Activated naive CD4-positive, alpha-beta T cell treated with anti-CD3 and anti-CD28 coated beads for 36 hours (primary cell): ENCODE results near the gene RNF215. TPM values are rescaled to one million over a fixed set of nuclear protein-coding genes. Genes with fewer than 3 reads are reported as not detected.

Experiments used
- CTCF ChIA-PET: fragments of 350-600 bp; sonication (Branson Sonifier 250); formaldehyde crosslinking; loops from one replicate; lab custom pipeline; 2021; ENCODE audit warnings: antibody characterized with exemption; lab: Charles Lee
- DNase-seq: peaks from one replicate; pipeline ENCODE4 v3.0.0-alpha.2; 2020
- H3K27ac Mint-ChIP-seq: one replicate; pipeline ENCODE4 v1.8.0; 2021; ENCODE audit warnings: mild to moderate bottlenecking, mixed read lengths
- H3K27me3 Mint-ChIP-seq: one replicate; pipeline ENCODE4 v1.8.0; 2021; ENCODE audit warnings: low read depth, mixed read lengths
- H3K36me3 Mint-ChIP-seq: one replicate; pipeline ENCODE4 v1.8.0; 2021; ENCODE audit warnings: low read depth, mixed read lengths
- H3K4me1 Mint-ChIP-seq: one replicate; pipeline ENCODE4 v1.8.0; 2021; ENCODE audit warnings: low read depth, mixed read lengths
- H3K4me3 Mint-ChIP-seq: one replicate; pipeline ENCODE4 v1.8.0; 2021; ENCODE audit warnings: mild to moderate bottlenecking, moderate library complexity, mixed read lengths
- H3K9me3 Mint-ChIP-seq: one replicate; pipeline ENCODE4 v1.8.0; 2021; ENCODE audit warnings: mixed read lengths
- intact Hi-C: fragments of 100-400 bp; cut with micrococcal nuclease; formaldehyde crosslinking; loops from one replicate; pipeline ENCODE4 v1.15.1; 2023
- total RNA-seq, 2 experiments: library from RNA; stranded (reverse); gene quantifications; one replicate each; pipeline ENCODE4 v1.2.3, GENCODE V29; 2021

The RNF215 gene
- total RNA-seq, 2 experiments from 2014 or later = 2.8 to 3.9 TPM

DNA sequence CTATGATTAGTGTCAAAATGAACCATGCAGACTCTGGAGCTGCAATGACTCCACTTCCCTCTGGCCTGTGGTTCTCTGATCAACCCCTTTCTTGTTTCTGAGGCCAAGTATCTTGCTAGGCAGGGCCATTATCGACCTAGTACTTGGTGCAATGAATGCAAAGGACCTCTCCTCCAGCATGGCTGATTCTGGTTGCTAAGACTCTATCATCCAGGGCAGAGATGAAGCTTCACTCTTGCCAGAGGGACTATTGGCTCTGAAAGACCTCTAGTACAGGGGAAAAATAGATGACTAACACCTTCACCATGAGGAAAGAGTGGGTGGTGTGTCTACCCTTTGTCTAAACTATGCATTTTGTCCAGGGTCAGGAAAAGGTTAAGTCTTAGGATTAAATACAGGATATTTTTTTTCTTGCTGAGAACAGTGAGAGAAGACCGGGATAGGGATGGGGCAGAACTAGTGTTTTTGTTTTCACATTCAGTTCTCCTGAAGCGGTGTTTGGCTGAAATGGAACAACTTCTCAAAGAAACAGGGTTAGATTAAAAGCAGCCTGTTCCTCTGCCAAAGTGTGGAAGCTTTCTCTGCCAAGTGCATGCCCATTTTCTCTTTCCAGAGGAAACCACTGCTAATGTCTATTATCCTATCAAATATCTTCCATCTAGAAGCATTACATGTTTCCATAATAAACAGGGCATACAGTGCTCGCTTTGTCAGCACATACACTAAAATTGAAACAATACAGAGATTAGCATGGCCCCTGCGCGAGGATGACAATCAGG, 33.3 kb upstream of the RNF215 start:
- DNase-seq = no peak

DNA sequence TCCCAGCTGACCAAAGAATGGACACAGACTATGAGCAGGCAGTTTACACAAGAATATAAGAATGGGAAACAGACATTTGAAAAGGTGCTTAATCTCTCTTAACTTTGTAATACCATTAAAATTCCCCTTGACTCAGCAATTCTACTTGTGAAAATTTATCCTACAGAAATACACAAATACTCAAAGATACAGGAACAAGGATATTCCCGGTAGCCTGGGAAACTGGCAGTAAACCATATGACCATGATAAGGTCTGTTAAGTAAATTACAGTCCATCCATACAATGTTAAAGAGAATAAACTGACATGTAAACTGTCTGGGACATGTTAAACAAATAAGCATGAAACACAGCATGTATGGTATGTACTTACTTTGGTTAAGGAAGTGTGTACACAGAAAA, 29.6 kb upstream of the RNF215 start:
- CTCF ChIA-PET = no interaction called here
- no peak for DNase-seq
- no peaks in the 10 kb centered on the region for H3K9me3 Mint-ChIP-seq
- H3K4me1 Mint-ChIP-seq = peaks cover 53% of the 10 kb centered on the region
- H3K4me3 Mint-ChIP-seq = no peak overlapping the region
- no peak overlapping the region for H3K27ac Mint-ChIP-seq
- no peaks in the 10 kb centered on the region for H3K27me3 Mint-ChIP-seq
- H3K36me3 Mint-ChIP-seq = peaks cover 51% of the 10 kb centered on the region
- intact Hi-C loops = no loop called here

More for the DNA sequence above, 33.3 kb upstream of the RNF215 start:
- Mint-ChIP-seq H3K4me3 (no peak overlapping the region), H3K27ac (peak overlapping the region; percentile 37), H3K4me1 (peaks cover 44% of the 10 kb centered on the region), H3K9me3 (no peaks in the 10 kb centered on the region), H3K36me3 (peaks cover 45% of the 10 kb centered on the region), H3K27me3 (no peaks in the 10 kb centered on the region)
- intact Hi-C loops = no loop called here
- CTCF ChIA-PET = no interaction called here

DNA sequence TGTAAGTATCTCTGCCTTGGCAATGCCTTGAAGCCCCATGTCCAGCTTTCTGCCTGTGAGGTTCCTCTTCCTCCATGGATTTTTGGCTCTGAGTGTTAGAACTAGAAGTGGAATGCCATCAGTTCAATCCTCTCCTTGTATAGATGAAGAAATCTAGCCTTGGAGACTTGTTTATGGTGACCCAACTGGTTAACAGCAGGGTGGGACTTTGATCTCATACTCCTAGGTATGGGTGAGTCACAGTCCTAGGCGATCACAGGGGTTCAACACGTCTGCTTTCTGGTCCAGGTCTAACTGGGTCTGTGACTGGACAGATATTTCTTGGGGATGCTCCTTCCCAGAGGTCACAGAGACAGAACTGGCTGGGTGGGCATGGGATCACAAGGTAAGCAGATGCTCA, 29.2 kb upstream of the RNF215 start:
- Mint-ChIP-seq H3K27ac (no peak overlapping the region), H3K36me3 (peaks cover 53% of the 10 kb centered on the region)
- CTCF ChIA-PET = no interaction called here

DNA sequence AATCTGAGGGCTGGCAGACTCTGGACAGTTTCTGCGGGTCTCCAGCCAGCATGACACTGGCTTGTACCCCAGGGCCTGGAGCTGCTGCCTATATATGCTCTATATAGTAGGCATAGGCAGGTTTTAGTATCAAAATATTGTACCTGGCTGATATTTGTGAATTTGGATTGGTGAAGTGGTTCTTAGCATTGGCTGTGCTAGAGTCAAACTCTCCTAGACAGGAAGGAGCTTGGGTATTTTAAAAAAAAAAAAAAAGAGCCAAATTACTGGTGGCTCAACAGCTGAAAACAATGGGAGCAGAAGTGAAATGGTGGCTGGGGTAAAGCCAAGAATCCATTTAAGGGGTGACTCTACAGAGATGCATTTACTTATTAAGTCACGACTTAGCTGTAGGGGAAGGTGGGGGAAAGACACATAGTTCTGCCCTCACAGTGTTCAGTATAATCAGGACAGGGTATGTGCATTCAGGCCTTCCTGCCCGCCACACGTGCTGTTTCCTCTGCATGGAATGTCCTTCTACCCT, 27.4 kb upstream of the RNF215 start:
- no peak overlapping the region for H3K4me3 Mint-ChIP-seq
- H3K4me1 Mint-ChIP-seq = peaks cover 36% of the 10 kb centered on the region
- CTCF ChIA-PET = interaction anchor here (0.7 to 1.2 kb wide), 4 partner anchors 8 to 23 kb away, joined by 3 to 5 read pairs (median 3); no protein-coding TSS in a partner anchor
- DNase-seq = no peak
- H3K36me3 Mint-ChIP-seq = peaks cover 47% of the 10 kb centered on the region
- intact Hi-C loops = no loop called here
- no peaks in the 10 kb centered on the region for H3K27me3 Mint-ChIP-seq
- no peaks in the 10 kb centered on the region for H3K9me3 Mint-ChIP-seq
- H3K27ac Mint-ChIP-seq = peak overlapping the region; percentile 81

More for the DNA sequence above, 29.2 kb upstream of the RNF215 start:
- Mint-ChIP-seq H3K9me3 (no peaks in the 10 kb centered on the region), H3K4me1 (peaks cover 51% of the 10 kb centered on the region), H3K4me3 (no peak overlapping the region), H3K27me3 (no peaks in the 10 kb centered on the region)
- intact Hi-C loops = no loop called here
- no peak for DNase-seq

DNA sequence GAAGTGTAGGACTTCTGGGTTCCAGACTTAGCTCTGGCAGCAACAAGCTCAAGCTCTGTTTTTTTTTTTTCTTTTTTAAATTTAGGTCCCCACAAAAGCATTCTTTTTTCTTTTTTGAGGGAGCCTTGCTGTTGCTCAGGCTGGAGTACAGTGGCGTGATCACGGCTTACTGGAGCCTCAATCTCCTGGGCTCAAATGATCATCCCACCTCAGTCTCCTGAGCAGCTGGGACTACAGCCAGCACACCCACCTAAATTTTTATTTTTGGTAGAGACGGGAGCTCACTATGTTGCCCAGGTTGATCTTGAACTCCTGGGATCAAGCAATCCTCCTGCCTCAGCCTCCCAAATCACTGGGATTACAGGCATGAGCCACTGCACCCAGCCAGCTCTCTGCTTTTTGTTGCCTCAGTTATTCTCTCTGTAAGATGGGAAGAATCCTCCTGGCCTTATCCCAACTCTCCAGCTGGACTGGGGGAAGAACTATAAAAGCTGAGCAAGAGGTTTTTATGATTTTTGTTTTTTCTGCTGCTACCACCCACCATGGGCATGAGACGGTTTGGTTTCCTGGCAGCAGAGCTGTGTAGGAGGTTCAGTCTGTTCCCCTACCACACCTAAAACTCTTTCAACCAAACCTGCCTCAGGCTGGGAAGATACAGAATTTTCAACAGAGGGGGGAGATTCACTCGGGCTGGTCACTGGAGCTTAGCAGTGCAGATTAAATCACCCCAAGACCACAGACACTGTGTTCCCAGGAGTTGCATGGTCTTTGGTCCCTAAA, 26.7 kb upstream of the RNF215 start:
- peak overlapping the region; percentile 81 for H3K27ac Mint-ChIP-seq
- no peak overlapping the region for H3K4me3 Mint-ChIP-seq
- no peaks in the 10 kb centered on the region for H3K27me3 Mint-ChIP-seq
- CTCF ChIA-PET = interaction anchor here (0.8 to 1.2 kb wide), 6 partner anchors 9 to 125 kb away, joined by 3 to 5 read pairs (median 4); partner anchors contain the start of gene CASTOR1
- H3K36me3 Mint-ChIP-seq = peaks cover 46% of the 10 kb centered on the region
- intact Hi-C loops = no loop called here
- DNase-seq = peak; percentile 25
- peaks cover 37% of the 10 kb centered on the region for H3K4me1 Mint-ChIP-seq
- no peaks in the 10 kb centered on the region for H3K9me3 Mint-ChIP-seq

DNA sequence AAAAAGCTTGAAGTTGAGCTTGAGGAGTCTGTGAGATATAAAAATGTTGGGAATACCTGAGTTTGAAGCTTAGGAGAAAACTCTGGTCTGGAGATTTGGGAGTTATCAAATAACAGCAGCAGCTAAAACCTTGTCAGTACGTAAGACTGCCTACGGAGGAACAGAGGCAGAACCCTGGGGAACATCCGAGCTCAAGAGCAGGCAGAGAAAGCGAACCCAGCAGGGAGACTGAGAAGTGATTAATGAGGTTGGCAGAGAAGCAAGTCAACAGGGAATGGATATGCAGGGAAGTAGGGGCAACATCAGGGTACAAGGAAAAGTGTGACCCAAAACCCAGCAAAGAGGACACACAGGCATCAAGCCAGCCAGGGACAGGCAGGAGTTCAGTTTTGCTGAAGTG, 25.8 kb upstream of the RNF215 start:
- H3K27ac Mint-ChIP-seq = no peak overlapping the region
- H3K4me3 Mint-ChIP-seq = no peak overlapping the region
- DNase-seq = no peak
- peaks cover 41% of the 10 kb centered on the region for H3K4me1 Mint-ChIP-seq
- CTCF ChIA-PET = interaction anchor here (0.6 to 1.4 kb wide), 8 partner anchors 9 to 189 kb away, joined by 3 to 4 read pairs (median 3); partner anchors contain the start of gene CASTOR1
- H3K36me3 Mint-ChIP-seq = peaks cover 42% of the 10 kb centered on the region
- intact Hi-C loops = no loop called here
- no peaks in the 10 kb centered on the region for H3K9me3 Mint-ChIP-seq
- no peaks in the 10 kb centered on the region for H3K27me3 Mint-ChIP-seq

DNA sequence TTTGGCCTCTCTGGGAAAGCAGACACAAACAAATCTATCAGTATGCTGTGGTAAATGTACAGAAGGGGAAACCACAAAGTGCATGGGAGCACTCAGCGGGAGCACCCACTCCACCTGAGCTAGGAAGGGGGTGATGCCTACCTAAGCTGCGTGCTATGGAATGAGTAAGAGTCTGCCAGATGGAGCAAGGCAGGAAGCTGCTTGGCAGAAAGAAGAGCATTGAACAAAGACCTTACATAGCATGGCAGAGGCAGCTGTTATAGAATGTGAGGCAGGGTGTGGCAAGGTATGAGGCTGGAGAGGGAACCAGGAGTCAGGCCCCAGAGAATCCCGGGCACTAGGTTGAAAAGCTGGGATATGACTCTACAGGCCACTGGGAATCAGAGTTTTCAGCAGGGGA, 24.6 kb upstream of the RNF215 start:
- CTCF ChIA-PET = interaction anchor here (1.1 to 1.8 kb wide), 3 partner anchors 15 to 128 kb away, joined by 3 to 8 read pairs (median 6); partner anchors contain the start of gene SEC14L2
- H3K27ac Mint-ChIP-seq = no peak overlapping the region

DNA sequence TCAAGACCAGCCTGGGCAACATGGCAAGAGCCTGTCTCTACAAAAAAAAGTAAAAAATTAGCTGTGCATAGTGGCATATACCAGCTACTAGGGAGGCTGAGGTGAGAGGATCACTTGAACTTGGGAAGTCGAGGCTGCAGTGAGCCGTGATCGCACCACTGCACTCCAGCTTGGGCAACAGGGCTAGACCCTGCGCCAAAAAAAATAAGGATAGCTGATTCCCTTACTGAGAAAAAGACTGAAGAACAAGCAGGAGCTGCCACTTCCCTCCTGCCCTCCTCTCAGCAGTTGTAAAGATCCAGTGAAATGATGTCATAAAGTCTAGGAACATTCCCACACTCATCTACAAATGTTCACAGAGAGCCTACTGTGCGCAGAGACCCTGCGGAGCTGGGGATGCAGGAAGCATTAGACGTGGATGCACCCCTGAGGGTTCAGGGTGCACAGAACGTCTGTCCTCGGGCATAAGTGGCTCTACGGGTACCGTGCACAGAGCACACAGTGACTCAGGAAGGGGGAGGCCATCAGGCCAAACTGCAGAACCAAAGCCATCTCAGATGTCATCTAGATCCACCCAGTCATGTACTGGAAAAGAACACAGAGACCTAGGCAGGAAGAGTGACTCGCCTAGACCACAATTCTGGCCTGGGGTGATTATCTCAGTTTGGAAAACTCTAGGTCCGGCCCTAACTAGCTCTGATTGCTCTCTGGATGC, 21.3 kb upstream of the RNF215 start:
- Mint-ChIP-seq H3K4me1 (peaks cover 20% of the 10 kb centered on the region), H3K27ac (no peak overlapping the region), H3K36me3 (peaks cover 21% of the 10 kb centered on the region), H3K9me3 (no peaks in the 10 kb centered on the region), H3K4me3 (no peak overlapping the region), H3K27me3 (no peaks in the 10 kb centered on the region)
- no peak for DNase-seq
- intact Hi-C loops = no loop called here
- CTCF ChIA-PET = no interaction called here

More for the DNA sequence above, 24.6 kb upstream of the RNF215 start:
- Mint-ChIP-seq H3K4me3 (no peak overlapping the region), H3K4me1 (peaks cover 41% of the 10 kb centered on the region), H3K9me3 (no peaks in the 10 kb centered on the region), H3K27me3 (no peaks in the 10 kb centered on the region), H3K36me3 (peaks cover 36% of the 10 kb centered on the region)
- intact Hi-C loops = no loop called here
- no peak for DNase-seq

DNA sequence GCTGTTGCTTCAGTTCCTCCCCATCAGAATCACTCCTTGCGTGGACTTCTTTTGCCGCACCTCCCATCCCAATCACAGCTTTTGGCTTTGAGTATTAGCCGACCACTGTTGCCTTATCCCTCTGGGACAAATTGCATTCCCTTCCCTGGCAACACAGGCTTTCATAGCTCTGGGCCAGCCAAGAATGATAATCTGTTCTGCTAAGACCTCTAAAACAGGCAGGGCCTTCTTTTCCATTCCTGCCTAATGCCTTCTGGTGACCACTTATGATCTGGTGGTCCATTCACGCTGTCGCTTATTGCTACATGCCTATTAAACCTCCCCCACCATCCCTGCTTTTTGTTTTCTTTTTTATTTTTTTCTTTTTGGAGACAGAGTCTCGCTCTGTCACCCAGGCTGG, 19.2 kb upstream of the RNF215 start:
- Mint-ChIP-seq H3K4me1 (peaks cover 6% of the 10 kb centered on the region), H3K36me3 (peaks cover 6% of the 10 kb centered on the region), H3K4me3 (no peak overlapping the region), H3K9me3 (no peaks in the 10 kb centered on the region), H3K27ac (no peak overlapping the region), H3K27me3 (no peaks in the 10 kb centered on the region)
- no peak for DNase-seq
- intact Hi-C loops = no loop called here
- CTCF ChIA-PET = interaction anchor here (1.3 to 2.3 kb wide), 2 partner anchors 10 to 16 kb away, joined by 3 to 10 read pairs; partner anchors contain the start of gene SEC14L2

DNA sequence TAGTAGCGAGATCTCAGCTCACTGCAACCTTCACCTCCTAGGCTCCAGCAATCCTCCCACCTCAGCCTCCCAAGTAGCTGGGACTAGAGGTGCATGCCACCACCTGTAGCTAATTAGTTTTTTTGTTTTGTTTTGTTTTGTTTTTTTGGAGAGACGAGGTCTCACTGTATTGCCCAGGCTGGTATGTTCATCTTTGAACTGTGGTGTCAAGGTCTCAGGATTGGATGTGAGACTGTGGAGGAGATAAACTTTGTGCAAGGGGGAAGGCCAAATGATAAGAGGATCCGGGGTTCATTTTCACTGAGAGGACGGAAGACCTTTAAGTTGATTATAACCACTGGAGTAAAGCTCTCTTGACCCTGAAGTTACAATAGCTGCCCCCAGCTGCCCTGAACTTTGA, 18.5 kb upstream of the RNF215 start:
- intact Hi-C loops = no loop called here

DNA sequence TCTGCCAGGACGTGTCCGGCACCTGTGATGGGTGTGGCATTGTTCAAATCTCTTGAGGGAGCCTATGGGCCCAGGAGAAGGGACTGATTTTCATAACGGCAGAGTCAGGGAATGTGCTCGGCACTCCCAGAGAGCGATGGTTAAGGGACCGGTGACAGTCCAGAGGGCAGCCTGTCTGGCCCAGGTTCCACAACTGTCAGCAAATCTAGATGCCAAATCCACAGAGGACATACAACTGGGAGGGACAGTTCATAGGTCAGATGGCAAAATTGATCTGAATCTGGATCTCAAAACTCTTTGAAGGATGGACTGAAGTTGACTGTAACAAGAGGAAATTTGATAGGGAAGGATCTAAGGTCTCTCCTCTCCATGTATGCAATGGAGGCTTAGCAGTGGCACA, 17.1 kb upstream of the RNF215 start:
- Mint-ChIP-seq H3K36me3 (peaks cover 2% of the 10 kb centered on the region), H3K27me3 (no peaks in the 10 kb centered on the region), H3K4me1 (peaks cover 8% of the 10 kb centered on the region), H3K4me3 (no peak overlapping the region), H3K9me3 (no peaks in the 10 kb centered on the region), H3K27ac (no peak overlapping the region)
- DNase-seq = no peak
- intact Hi-C loops = no loop called here
- CTCF ChIA-PET = no interaction called here

More for the DNA sequence above, 18.5 kb upstream of the RNF215 start:
- CTCF ChIA-PET = interaction anchor here (0.9 to 2.3 kb wide), 4 partner anchors 9 to 118 kb away, joined by 3 to 10 read pairs (median 3); partner anchors contain the start of gene SEC14L2
- Mint-ChIP-seq H3K27ac (no peak overlapping the region), H3K27me3 (no peaks in the 10 kb centered on the region), H3K36me3 (peaks cover 6% of the 10 kb centered on the region), H3K9me3 (no peaks in the 10 kb centered on the region), H3K4me1 (peaks cover 6% of the 10 kb centered on the region), H3K4me3 (no peak overlapping the region)
- no peak for DNase-seq
